Hematopoietic multipotent progenitor cell treated with erythropoietin and hydrocortisone succinate and interleukin-3 and kit ligand, for 15 days (in vitro differentiated cells): ENCODE measurements around the gene ZFAND2A.
"Not testable (repeated sequence)": the region's sequence is repeated elsewhere in the genome, so short reads cannot be mapped to it uniquely, and the experiment has no call there.

Source experiments
- DNase-seq: peaks from one replicate; pipeline ENCODE4 v3.0.0-alpha.2; 2015; ENCODE audit warnings: low spot score

Gene ZFAND2A

DNA sequence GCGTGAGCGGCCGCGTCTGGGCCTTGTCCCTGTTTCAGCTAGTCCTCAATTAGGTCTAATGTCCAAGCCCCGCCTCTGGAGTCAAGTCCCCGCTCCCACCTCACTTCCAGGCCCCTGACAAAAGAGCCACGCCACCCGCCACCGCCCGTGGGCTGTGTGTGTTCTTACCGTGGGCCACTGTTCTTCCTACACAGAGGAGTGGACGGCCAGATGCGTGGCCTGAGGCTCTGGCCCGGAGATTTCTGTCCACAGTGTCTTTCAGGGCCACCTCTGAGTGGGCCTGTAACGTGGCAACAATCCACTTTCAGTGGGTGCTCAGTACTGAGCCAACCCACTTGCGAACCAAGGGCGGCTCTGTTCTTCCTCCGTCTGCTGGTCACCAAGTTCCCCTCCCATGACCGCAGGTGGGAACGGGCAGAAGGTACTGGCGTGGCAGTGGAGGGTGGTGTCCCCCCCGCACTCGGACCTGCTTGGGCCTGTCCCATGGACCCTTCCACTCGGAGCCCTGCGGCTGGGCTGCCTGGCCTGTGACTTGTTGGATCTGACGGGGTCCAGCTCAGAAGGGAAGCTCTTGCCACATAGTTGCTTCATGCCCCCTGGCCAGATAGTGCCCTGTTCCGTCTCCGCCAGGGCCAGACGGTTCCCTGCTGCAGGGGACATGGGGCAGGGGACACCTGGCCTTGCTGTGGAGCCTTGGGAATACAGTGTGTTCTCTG, 15.0 kb upstream of the ZFAND2A start:
- DNase-seq: no peak

DNA sequence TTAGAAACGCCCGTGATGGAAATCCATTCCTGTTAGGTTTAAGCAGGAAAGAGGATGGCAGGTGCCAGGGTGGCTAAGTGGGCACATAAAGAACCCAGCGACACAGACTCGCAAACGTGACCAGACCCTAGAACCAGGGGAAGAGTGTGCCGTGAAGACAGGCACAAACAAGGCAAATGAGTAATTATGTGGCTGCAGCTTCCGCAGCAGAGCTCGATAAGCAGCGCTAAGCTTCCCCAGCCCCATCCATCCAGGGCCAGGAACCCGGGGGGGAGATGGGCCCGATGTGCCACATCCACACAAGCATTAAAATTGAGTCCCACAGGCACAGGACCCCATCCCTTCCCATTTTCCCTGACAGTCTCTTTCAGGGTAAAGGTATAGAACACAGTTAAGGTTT, 14.0 kb upstream of the ZFAND2A start:
- no peak for DNase-seq

DNA sequence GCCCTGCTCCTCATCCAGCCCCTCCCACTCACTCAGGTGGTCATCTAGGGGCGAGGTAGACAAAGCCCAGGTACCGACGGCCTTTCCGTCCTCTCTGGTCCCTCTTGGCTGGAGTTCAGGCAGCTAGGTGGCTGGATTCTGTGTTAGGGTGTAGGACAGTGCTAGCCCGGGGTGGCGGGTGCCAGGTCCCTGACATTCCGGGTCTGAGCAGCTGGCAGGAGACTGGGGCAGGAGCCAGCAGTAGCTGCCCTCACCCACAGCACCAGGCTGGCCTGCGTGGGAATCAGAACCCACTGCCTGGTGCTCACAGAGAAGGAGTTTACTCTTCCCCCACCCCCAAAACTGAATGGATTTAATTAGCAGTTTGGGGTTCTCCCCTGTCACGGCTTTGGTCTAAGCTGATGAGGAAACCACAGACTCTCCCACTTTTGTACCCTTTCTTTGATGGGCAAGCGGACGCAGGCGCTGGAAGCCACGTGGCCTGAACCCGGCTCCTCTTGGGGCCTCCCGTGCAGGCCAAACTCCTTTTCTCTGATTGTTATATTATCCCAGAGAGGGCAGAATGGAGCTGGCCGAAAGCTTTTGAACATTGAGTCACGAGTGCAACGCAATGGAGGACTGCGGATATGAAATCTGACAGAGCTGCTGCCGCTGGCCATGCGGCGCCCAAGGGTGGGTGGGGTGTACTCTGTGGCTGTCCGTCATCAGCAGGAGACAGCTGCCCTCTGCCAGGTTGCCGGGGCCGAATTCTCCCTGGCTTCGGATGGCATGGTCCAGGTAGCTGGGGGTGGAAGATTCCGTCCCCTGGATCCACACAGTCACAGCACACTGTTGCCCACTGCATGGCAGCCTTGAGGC, 12.9 kb upstream of the ZFAND2A start:
- DNase-seq: no peak

DNA sequence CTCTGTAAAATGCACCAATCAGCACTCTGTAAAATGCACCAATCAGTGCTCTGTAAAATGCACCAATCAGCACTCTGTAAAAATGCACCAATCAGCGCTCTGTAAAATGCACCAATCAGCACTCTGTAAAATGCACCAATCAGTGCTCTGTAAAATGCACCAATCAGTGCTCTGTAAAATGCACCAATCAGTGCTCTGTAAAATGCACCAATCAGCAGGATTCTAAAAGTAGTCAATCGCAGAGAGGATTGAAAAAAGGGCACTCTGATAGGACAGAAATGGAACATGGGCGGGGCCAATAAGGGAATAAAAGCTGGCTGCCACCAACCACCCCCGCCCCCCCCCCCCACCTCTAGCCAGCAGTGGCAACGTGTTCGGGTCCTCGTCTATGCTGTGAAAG, 11.5 kb upstream of the ZFAND2A start:
- not testable (repeated sequence) for DNase-seq

DNA sequence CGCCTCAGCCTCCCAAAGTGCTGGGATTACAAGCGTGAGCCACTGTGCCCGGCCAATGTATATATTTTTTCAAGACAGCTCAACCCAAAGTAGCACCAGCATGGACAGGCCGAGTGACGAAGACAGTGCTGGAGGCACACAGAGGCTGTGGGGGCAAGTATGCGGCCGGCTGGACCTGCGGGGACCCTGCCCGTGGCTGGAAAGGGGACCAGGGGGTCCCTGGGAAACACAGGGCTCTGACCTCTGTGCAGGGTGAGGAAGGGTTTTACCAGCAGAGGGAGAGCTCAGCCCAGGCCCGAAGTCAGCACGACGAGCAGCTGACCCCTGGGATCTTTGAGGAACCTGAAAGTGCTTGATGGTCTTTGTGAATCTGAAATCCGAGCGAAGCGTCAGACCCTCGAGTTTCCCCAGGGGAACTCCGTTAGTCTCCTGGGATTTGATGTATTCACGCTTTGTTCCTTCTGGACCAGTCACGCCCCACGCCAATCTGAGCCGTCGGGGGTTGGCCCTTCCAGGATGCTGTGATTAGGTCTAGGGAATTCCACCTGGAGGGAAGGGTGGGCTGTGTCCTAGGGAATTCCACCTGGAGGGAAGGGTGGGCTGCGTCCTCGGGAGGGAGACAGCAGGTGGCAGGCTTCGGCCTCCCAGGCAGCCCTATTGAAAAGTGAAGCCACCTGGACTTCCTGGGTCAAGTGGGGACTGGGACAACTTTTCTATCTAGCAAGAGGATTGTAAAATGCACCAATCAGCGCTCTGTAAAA, 10.9 kb upstream of the ZFAND2A start:
- DNase-seq: no peak

DNA sequence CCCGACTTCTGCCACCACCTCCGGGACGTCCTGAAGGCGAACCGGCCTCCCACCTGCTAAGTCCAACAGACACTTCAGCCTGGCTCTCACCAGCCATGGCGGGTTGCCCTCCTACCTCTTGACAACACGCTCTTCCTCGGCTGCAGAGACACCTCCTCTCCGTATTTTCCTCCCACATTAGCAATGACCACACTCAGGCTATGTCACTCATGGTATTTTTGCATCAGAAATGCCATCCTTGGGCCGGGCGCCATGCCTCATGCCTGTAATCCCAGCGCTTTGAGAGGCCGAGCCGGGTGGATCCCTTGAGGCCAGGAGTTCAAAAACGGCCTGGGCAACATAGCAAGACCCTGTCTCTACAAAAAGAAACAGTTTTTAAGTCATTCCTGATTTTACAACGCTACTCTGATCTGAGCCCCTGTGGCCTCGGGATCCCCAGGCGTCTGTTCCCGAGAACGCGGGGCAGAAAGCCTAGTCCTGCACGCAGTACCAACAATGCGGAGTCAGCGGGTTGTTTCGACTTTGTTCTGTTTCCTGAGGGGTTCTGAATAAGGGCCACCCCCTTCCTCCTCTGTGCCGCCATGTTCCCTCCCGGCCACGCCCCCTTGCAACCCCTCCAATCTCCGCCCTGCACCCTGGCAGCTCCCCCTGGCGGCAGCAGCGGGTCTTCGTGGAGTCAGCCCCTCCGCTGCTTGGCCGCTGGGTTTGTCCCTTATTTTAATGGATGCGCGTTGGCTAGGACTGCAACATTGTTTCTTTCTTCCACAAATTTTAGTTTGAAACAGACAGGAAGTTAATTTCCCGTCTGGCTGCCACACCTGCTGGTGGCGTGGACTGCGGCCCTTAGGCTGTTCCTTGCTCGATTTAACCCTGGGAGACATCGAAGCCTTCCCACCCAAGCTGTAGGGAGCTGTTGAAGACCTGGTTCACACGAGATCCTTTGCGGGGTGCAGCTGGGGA, 9.7 kb upstream of the ZFAND2A start:
- DNase-seq: peak; percentile 88

DNA sequence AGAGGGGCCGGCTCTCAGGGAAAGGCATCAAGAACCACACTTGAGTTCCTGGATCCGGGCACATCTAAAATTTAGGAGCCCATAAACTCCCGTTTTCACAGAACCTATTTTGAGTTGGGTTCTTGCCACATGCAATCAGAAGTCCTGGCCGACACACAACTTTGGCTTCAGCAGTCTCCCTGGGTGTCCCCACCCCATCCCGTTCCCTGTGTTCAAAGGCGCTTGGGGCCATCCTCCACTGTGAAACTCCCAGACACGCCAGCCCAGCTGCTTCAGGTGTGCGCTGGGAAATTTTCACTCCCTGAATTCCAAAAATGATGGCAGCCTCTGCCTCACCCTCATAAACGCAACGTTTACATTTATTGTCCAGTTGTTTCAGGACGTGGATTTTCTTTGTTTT, 8.4 kb upstream of the ZFAND2A start:
- no peak for DNase-seq

DNA sequence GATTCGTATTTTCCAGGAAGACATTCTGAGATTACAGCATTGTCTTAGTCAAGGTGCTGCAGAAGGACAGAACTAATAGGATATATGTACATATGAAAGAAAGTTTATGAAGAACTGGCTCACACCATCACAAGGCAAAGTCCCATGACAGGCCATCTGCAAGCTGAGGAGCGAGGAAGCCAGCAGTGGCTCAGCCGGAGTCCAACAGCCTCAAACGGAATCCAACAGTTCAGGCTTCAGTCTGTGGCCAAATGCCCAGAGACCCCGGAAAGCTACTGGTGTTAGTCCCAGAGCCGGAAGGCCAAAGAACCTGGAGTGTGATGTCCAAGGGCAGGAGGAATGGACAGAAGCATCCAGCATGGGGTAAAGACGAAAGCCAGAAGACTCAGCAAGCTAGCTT, 4.4 kb upstream of the ZFAND2A start:
- no peak for DNase-seq

DNA sequence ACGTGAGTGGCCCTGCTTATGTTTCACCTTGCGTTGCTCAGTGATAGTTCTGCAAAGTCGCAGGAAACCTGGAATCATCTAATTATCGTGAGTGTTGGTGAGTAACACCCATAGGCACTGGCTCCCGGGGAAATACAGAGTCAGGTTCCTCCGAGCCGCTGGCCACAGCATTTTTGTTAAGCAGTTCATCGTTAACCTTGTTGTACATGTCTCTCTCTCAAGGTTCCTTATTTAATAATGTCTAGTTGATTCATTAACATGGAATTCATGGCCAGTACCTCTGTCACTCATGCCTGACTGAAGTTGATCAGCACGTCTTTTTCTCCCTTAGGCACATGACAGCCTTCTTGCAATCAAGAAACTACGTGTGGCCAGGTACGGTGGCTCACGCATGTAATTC, 3.1 kb upstream of the ZFAND2A start:
- no peak for DNase-seq

DNA sequence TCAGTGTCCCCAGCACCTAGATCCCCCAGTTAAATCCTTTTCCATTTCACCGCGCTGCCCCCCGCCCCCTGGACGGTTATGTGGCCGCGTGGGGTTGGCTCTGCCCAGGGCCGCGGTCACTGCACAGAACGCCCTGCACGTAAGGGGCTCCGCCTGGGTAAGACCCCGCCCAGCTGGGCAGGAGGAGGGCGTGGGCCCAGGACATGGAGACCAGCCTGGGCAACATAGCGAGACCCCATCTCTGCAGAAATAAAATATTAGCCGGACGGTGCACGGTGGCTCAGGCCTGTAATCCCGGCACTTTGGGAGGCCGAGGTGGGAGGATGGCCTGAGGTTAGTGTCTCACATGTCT, 650 bp upstream of the ZFAND2A start:
- DNase-seq: no peak

DNA sequence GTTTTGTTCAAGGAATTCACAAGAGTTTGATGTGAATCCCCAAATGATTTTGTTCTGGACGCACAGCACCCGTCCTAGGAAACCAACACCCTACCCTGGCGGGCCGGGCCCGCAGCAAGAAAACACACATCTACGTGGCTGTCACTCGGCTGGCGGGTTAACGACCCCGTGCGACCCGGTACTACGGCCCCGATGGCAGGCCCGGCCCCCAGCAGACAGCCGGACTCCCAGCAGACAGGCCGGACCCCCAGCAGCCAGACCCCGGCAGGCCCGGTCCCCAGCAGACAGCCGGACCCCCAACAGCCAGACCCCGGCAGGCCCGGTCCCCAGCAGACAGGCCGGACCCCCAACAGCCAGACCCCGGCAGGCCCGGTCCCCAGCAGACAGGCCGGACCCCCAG, 765 bp downstream of the ZFAND2A start:
- DNase-seq: not testable (repeated sequence)

DNA sequence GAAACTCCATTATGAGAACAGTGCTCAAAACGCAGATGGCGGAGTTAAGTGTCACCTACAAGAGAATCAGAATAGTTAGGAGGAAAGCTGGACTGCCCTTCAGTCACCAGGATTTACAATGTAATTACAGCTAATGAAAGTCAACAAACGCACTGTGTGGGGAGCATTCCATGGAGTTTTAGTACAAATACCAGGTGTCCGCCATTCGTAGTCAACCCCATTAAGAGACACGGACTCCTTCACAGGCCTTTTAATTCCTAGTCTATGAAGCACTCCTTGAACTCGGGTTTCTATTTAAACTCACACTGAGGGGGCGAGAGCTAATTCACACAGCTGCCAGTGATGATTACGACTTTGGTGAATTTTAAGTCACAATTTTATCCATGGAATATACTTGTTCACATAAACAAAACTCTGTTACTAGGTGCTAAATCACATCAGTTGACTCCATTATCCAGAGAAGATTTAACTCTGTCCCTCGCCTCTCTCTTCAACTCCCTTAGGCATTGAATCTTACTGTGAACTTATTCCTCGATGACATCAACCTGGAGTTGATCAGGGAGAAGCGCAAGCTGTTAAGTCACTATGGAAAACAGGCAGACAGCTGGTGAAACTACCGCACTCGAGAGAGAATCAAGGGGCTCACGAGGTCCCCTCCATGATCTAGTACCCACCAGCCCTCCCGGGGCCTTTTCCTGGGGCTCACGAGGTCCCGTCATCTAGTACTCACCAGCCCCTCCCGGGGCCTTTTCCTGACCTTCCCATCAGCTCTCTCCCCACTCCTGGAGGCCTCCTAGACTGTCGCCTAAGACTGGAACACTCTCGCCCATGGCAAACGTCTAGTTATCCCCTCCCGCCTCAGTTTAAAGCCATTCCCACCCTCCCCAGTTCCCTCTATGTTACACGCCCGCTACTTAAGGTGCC, 1.5 kb downstream of the ZFAND2A start:
- DNase-seq: no peak

DNA sequence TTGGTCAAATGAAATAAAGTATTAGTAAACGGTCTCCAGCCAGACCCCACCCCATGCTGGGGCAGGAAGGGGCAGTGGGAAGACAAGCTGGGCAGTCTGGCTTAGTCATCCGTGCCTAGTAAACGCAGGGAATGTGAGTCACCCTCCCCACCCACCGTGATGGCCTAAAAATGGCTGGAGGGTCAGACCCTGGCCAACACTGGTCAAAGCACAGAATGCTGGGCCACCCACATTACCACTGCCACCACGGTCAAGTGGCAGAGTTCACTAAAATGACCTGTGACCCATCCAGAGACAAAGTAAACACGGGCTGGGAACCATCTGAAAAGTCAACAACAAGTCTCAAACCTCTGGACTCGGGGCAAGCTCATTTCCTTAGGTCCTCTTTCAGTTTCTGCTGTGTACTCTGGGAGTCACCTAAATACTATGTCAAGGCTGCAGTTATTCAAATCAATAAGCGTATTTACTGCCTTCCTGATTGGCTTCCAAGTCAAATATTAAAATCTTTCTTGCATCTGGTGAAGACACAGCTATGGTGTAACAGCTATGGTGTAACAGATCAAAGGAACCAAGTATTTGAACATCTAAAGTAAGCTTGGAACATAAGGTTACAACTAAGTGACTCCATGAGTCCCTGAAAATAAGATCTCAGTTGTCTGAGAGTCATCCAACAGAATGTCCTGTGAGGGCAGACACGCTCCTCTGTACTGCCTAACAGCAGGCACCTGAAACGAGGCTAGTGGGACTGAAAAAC, 3.0 kb downstream of the ZFAND2A start:
- DNase-seq: no peak

DNA sequence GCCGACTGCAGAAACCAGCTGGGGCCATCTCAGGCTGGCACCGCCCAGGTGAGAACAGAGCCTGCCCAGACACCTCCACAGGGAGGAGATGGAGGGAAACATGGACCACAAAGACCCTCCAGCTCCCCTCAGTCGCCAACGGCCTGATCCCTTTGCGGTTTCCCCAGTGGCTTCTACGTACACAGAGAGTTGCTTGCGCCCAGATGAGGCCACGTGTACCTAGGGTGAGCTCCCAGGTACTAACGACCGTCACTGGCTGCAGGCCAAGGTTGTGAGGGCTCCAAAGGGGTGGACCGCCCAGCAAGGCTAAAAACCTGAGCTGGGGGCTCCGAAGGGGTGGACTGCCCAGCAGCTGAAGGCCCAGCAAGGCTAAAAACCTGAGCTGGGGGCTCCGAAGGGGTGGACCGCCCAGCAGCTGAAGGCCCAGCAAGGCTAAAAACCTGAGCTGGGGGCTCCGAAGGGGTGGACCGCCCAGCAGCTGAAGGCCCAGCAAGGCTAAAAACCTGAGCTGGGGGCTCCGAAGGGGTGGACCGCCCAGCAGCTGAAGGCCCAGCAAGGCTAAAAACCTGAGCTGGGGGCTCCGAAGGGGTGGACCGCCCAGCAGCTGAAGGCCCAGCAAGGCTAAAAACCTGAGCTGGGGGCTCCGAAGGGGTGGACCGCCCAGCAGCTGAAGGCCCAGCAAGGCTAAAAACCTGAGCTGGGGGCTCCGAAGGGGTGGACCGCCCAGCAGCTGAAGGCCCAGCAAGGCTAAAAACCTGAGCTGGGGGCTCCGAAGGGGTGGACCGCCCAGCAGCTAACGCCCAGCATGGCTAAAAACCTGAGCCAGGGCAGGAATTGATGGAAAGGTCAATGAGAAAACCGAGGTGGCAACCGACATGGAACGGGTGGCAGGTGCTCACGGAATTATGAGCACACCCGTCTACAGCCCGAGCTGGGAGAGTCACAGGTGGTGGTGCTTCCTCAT, 3.9 kb downstream of the ZFAND2A start:
- not testable (repeated sequence) for DNase-seq

DNA sequence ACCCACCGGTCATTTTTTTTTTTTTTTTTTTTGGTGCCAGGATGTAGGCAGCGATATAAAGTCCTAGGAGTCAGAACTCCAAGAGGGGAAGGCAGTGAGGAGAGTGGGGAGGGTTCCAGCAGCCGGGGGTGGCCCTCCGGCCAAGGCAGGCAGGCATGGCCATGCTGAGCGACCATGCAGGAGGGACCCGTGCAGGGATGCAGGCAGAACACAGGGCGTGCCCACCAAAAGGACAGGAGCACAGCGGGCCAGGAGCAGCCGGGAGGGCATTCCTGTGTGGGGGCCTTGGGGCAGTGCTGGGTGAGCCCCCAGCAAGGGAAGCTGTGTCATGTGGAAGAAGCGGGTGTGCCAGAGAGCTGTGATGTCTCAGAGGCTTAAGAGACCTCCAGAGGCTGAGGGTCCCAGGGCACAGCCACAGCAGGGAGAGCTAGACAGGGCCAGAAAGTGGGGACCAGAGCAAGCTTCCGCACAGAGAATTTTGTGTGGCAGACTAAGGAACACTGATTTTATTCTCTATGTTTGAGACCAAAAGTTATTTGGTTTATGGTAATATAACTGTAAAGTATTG, 5.7 kb downstream of the ZFAND2A start:
- DNase-seq: no peak

DNA sequence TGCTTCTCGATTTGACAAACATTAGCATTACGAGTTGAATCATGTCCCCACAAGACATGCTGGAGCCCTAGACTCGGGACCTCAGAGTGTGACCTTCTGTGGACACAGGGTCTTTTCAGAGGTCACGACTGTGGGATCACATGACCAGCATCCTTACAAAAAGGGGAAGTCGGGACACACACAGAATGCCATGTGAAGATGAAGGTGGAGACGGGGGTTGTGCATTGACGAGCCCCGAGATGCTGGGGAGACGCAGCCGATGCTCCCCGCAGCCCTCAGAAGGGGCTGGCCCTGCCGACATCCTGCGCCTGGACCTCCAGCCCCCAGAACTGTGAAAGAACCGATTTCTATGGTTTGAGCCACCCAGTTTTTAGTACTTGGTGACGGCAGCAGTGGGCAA, 7.5 kb downstream of the ZFAND2A start:
- no peak for DNase-seq

DNA sequence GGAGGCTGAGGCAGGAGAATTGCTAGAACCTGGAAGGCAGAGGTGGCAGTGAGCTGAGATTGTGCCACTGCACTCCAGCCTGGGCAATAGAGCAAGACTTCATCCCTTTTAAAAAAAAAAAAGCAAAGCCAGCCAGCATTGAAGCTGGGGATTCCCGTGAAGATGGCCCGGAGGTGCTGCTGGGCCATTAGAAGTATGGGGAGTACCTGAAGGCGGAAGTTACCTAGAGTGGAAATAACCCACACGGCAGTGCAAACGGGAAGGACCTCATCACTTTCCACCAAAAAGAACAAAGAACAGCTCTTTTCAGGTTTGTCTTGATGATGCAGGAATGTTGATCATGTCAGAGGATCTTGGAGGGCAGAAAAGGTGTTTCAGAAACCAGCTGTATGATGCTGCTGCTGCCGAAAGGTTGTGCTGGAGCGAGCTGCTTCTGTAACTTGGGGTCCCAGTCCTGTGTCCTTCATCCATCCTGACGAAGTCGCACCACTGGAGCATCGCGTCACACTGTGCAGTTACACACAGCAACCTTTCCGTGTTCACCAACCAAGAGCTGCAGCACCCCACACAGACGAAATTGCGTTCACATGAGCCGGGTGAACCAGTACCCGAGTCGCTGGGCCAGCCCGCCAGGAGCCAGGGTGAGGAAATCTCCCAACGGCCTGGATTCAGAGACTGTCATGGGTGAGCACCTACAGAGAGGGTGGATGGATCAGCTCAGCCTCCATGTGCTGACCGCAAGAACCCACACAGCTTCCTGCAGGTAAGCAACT, 8.2 kb downstream of the ZFAND2A start:
- no peak for DNase-seq

DNA sequence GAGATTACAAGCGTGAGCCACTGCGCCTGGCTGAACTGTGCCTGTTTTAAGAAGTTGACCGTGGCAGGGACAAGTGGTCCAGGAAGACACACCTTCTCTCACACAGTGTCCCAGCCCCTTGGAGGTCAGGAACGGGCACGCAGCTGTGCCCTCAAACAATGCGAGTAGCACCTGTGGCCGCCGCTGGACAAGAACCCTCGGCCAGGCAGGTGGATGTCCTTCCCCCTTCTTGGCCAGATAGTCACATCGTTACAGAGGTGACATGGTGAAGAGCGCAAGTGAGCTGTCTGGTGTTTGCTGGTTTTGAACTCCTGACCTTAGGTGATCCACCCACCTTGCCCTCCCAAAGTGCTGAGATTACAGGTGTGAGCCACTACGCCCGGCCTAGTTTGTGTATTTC, 8.8 kb downstream of the ZFAND2A start:
- DNase-seq: no peak
